Thyroid gland (tissue), 4 donors: Measurements from ENCODE around the gene GLB1L.

Experiments
- POLR2A ChIP-seq, 2 donors: fragments of 450-650 bp; IDR thresholded peaks; one replicate each; pipeline ENCODE4 v1.6.1; 2017; ENCODE audit warnings: antibody characterized with exemption in 2 of 2, mild to moderate bottlenecking in 2 of 2, moderate library complexity in 1 of 2
- TF ChIP-seq, protein P1 (sequence below), 6 experiments: fragments of 200-600 bp in 3 of 6; fragments of 450-650 bp in 3 of 6; sonication (generic) in 3 of 6; IDR thresholded peaks; one replicate each; pipeline ENCODE4 v1.5.1; 2016 to 2019; ENCODE audit warnings: antibody characterized with exemption in 6 of 6, mild to moderate bottlenecking in 2 of 6, inconsistent platforms in 1 of 6, moderate library complexity in 1 of 6

DNA sequence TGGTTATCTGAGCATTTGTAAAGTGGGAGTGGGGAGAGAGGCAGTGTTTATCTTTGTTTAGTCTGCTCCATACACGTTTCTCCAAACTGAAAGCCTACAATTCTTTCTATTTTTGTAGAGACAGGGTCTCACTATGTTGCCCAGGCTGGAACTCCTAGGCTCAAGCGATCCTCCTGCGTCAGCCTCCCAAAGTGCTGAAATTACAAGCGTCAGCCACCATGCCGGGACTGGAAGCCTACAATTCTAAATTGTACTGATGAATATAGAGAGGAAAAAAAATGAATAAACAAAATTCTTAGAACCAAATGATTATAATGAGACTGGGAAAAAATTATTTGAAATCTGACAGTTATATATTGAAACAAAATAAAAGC lies 40.1 kb downstream of the GLB1L start:
- TF ChIP-seq, protein P1, sequence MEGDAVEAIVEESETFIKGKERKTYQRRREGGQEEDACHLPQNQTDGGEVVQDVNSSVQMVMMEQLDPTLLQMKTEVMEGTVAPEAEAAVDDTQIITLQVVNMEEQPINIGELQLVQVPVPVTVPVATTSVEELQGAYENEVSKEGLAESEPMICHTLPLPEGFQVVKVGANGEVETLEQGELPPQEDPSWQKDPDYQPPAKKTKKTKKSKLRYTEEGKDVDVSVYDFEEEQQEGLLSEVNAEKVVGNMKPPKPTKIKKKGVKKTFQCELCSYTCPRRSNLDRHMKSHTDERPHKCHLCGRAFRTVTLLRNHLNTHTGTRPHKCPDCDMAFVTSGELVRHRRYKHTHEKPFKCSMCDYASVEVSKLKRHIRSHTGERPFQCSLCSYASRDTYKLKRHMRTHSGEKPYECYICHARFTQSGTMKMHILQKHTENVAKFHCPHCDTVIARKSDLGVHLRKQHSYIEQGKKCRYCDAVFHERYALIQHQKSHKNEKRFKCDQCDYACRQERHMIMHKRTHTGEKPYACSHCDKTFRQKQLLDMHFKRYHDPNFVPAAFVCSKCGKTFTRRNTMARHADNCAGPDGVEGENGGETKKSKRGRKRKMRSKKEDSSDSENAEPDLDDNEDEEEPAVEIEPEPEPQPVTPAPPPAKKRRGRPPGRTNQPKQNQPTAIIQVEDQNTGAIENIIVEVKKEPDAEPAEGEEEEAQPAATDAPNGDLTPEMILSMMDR (IDR thresholded peaks at IDR 0.05): no peak
- TF ChIP-seq POLR2A (IDR thresholded peaks at IDR 0.05): no peak
